ENCODE measurements around the gene GAS2L3. TPM values are rescaled to one million over a fixed set of nuclear protein-coding genes. Genes with fewer than 3 reads are reported as not detected.

Gene GAS2L3
- total and polyA plus RNA-seq, 2 donors from 2014 or later = 1.7 to 12.6 TPM

DNA sequence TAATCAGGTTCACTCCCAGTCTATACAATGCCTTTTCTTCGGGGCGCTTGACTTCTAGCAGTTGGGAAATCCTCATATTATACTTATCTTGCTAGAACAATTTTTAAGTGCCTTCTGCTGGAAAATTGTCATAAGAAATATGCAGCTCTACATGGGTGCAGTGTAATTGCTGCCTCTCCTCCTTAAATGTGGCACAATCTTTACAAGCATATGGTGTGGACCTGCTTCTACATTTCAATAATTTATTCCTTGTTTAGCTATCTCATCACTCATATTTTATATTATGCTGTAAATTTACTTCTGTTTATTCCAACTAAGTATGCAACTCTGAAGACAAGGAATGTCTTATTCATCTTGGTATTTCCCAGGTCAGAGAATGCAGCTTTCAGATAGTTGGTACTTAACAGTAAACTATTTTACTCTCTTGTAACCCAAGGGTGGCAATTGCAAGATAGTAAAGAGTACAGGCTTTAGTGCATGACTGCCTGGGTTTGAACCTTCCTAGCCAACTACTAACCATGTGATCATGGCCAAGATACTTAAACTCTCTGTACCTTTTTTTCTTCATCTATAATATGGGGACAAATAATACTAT, 43.6 kb upstream of the GAS2L3 start:
- Histone ChIP-seq H3K9ac (ENCODE audit: low read length in 3 of 3) (no peak overlapping the region), H3K27me3 (ENCODE audit: control insufficient read depth, insufficient read depth, low read length) (no peaks in the 10 kb centered on the region), H3K9me3 (ENCODE audit: control insufficient read depth in 2 of 3, insufficient read depth in 1 of 3, low read length in 3 of 3) (no peaks in the 10 kb centered on the region), H3K4me1 (ENCODE audit: control insufficient read depth in 2 of 3, insufficient read depth in 2 of 3, low read depth in 1 of 3, low read length in 3 of 3) (peaks cover 0 to 7% (median 2%) of the 10 kb centered on the region in 3 donors), H3K36me3 (ENCODE audit: control insufficient read depth in 2 of 3, insufficient read depth in 3 of 3, low read length in 3 of 3) (peaks cover 0 to 2% (median 0%) of the 10 kb centered on the region in 3 donors), H3K4me3 (ENCODE audit: low read length in 3 of 3) (no peak overlapping the region), H3K27ac (ENCODE audit: low read depth in 2 of 2, low read length in 2 of 2) (peak overlapping the region; percentile 36 to 55)
- intact Hi-C loops (cut with DNase I) = no loop called here
- FAIRE-seq = no peak
- no peak for DNase-seq
- TF ChIP-seq, protein P1, sequence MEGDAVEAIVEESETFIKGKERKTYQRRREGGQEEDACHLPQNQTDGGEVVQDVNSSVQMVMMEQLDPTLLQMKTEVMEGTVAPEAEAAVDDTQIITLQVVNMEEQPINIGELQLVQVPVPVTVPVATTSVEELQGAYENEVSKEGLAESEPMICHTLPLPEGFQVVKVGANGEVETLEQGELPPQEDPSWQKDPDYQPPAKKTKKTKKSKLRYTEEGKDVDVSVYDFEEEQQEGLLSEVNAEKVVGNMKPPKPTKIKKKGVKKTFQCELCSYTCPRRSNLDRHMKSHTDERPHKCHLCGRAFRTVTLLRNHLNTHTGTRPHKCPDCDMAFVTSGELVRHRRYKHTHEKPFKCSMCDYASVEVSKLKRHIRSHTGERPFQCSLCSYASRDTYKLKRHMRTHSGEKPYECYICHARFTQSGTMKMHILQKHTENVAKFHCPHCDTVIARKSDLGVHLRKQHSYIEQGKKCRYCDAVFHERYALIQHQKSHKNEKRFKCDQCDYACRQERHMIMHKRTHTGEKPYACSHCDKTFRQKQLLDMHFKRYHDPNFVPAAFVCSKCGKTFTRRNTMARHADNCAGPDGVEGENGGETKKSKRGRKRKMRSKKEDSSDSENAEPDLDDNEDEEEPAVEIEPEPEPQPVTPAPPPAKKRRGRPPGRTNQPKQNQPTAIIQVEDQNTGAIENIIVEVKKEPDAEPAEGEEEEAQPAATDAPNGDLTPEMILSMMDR (IDR thresholded peaks at IDR 0.05; ENCODE audit: borderline replicate concordance, extremely low read depth, insufficient read depth) = no peak

DNA sequence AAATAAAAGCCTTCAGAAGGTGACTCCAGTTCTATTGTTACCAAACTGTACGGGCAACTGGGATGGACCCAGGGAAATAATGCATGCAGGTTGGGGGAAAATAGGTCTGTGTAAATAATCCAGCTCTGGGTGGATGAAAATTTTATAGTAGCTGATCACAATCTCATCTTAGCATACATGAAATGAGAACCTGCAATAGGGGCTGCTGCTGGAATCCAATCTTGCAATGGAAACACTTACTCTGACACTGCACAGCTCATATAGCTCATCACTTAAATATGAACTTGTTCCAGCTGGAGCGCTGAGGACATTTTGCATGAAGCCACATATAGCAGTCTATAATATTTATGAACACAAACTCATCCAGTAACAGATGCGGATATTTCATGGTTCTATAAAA, 40.1 kb upstream of the GAS2L3 start:
- no peaks in the 10 kb centered on the region for H3K9me3 ChIP-seq (ENCODE audit: control insufficient read depth in 2 of 3, insufficient read depth in 1 of 3, low read length in 3 of 3)
- TF ChIP-seq, protein P1 (IDR thresholded peaks at IDR 0.05; ENCODE audit: borderline replicate concordance, extremely low read depth, insufficient read depth) = no peak
- H3K36me3 ChIP-seq (ENCODE audit: control insufficient read depth in 2 of 3, insufficient read depth in 3 of 3, low read length in 3 of 3) = peaks cover 0 to 4% (median 2%) of the 10 kb centered on the region in 3 donors
- H3K27ac ChIP-seq (ENCODE audit: low read depth in 2 of 2, low read length in 2 of 2) = no peak overlapping the region
- no peaks in the 10 kb centered on the region for H3K27me3 ChIP-seq (ENCODE audit: control insufficient read depth, insufficient read depth, low read length)
- no peak overlapping the region for H3K4me3 ChIP-seq (ENCODE audit: low read length in 3 of 3)
- intact Hi-C loops (cut with DNase I) = no loop called here
- peaks cover 0 to 7% (median 2%) of the 10 kb centered on the region in 3 donors for H3K4me1 ChIP-seq (ENCODE audit: control insufficient read depth in 2 of 3, insufficient read depth in 2 of 3, low read depth in 1 of 3, low read length in 3 of 3)
- no peak for DNase-seq
- no peak overlapping the region for H3K9ac ChIP-seq (ENCODE audit: low read length in 3 of 3)
- FAIRE-seq = no peak

DNA sequence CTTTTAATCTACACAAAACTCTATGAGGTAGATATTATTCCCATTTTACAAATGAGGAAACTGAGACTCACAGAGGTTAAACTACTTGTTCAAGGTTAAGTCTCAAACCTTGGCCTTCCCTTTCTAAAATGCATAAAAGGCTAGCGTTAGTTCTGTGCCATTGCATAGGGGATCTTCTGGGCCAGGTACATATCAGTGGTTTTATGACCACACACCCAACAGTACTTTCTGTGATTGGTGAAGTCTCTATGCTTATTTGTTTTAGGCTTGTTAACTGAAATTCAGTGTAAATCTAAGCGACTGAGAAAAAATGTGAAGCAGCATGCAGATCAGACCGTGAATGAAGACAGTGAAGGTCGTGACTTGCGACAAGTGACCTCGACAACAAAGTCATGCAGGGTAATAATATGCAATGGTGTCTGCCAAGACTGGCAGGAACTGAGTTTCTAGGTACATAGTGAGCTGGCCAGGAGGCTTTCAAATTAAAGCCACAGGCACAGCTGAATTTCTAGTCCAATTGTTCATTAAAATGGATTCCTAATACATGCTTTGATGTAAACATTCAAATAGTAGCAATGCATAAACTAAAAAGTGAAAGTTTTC, 38.8 kb upstream of the GAS2L3 start:
- H3K27me3 ChIP-seq (ENCODE audit: control insufficient read depth, insufficient read depth, low read length) = no peaks in the 10 kb centered on the region
- no peak overlapping the region for H3K9ac ChIP-seq (ENCODE audit: low read length in 3 of 3)
- H3K36me3 ChIP-seq (ENCODE audit: control insufficient read depth in 2 of 3, insufficient read depth in 3 of 3, low read length in 3 of 3) = peaks cover 0 to 4% (median 2%) of the 10 kb centered on the region in 3 donors
- peaks cover 0 to 3% (median 0%) of the 10 kb centered on the region in 3 donors for H3K4me1 ChIP-seq (ENCODE audit: control insufficient read depth in 2 of 3, insufficient read depth in 2 of 3, low read depth in 1 of 3, low read length in 3 of 3)
- TF ChIP-seq, protein P1 (IDR thresholded peaks at IDR 0.05; ENCODE audit: borderline replicate concordance, extremely low read depth, insufficient read depth) = no peak
- DNase-seq (no peak), FAIRE-seq (no peak)
- H3K27ac ChIP-seq (ENCODE audit: low read depth in 2 of 2, low read length in 2 of 2) = no peak overlapping the region
- H3K9me3 ChIP-seq (ENCODE audit: control insufficient read depth in 2 of 3, insufficient read depth in 1 of 3, low read length in 3 of 3) = no peaks in the 10 kb centered on the region
- no peak overlapping the region for H3K4me3 ChIP-seq (ENCODE audit: low read length in 3 of 3)
- intact Hi-C loops (cut with DNase I) = no loop called here

Measured in kidney (tissue), 14 donors.